ENCODE results near the gene EXOC4.

DNA sequence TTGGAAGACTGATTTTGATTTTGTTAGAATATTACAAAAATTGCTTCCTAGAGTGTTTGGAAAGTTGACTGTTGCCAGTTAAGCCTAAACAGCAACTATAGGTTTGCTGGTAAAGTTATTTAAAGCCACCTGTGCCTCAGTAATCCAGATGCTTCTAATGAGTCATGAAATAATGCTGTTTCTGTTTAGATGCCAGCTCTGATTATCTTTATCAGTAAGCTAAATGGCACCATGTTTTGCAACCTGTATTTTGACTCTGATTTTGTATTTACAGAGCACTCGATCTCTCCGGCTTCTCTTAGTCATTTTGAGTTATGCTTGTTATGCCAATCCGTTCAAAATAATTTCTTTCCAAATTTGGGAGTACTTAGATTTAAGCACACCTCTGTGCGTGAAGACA lies 366.1 kb downstream of the EXOC4 start:
- TF ChIP-seq CTCF (IDR thresholded peaks at IDR 0.05 in 4 of 5, conservative IDR thresholded peaks at IDR 0.05 in 1 of 5) (no peak), POLR2A (IDR thresholded peaks at IDR 0.05) (no peak)

Data from gastrocnemius medialis (tissue), 4 donors.